SK-N-SH treated with all-trans-retinoic acid at 6 μM for 48 hours (cell line): Measurements from ENCODE around the gene GLP1R.

Source experiments
- ARNTL ChIP-seq: fragments of 450-650 bp; formaldehyde crosslinking; IDR thresholded peaks from 2 replicates; pipeline ENCODE4 v1.5.0; 2020; ENCODE audit warnings: low read depth, mild to moderate bottlenecking, moderate library complexity, borderline replicate concordance
- ESRRG ChIP-seq: fragments of 250-450 bp; sonication (Bioruptor Pico); IDR thresholded peaks from 2 replicates; pipeline ENCODE4 v1.6.1; 2021; ENCODE audit warnings: mild to moderate bottlenecking
- GLIS3 ChIP-seq: fragments of 250-450 bp; sonication (Bioruptor Pico); IDR thresholded peaks from 2 replicates; pipeline ENCODE4 v1.5.0; 2020; ENCODE audit warnings: mild to moderate bottlenecking, moderate library complexity
- TCF4 ChIP-seq: fragments of 250-450 bp; sonication (Bioruptor Pico); IDR thresholded peaks from 2 replicates; pipeline ENCODE4 v1.8.0; 2021; ENCODE audit warnings: mild to moderate bottlenecking, moderate library complexity, borderline replicate concordance
- TSHZ2 ChIP-seq: fragments of 250-450 bp; sonication (Bioruptor Pico); IDR thresholded peaks from 2 replicates; pipeline ENCODE4 v1.5.0; 2020; ENCODE audit warnings: mild to moderate bottlenecking, moderate library complexity
- ZFP30 ChIP-seq: fragments of 450-650 bp; formaldehyde crosslinking; IDR thresholded peaks from 2 replicates; pipeline ENCODE4 v1.5.0; 2022; ENCODE audit warnings: mild to moderate bottlenecking, moderate library complexity
- ZNF565 ChIP-seq: fragments of 450-650 bp; formaldehyde crosslinking; conservative IDR thresholded peaks from 2 replicates; pipeline ENCODE4 v1.5.0; 2020; ENCODE audit warnings: low read depth, mild to moderate bottlenecking, moderate library complexity
- TF ChIP-seq, protein P1 (sequence below): fragments of 250-450 bp; sonication (Bioruptor Pico); IDR thresholded peaks from 2 replicates; pipeline ENCODE4 v1.8.0; 2020; ENCODE audit warnings: mild to moderate bottlenecking, moderate library complexity, borderline replicate concordance
- TF ChIP-seq, protein P2 (sequence below): fragments of 250-450 bp; sonication (Bioruptor Pico); IDR thresholded peaks from 2 replicates; pipeline ENCODE4 v1.5.1; 2021; ENCODE audit warnings: mild to moderate bottlenecking, moderate library complexity

- TF ChIP-seq ZFP30 (no peak), GLIS3 (CRISPR knock-in tag) (no peak), ARNTL (CRISPR knock-in tag) (no peak), TSHZ2 (CRISPR knock-in tag) (no peak), TCF4 (CRISPR knock-in tag) (no peak), ZNF565 (CRISPR knock-in tag) (no peak), ESRRG (CRISPR knock-in tag) (no peak)
- TF ChIP-seq, protein P1, sequence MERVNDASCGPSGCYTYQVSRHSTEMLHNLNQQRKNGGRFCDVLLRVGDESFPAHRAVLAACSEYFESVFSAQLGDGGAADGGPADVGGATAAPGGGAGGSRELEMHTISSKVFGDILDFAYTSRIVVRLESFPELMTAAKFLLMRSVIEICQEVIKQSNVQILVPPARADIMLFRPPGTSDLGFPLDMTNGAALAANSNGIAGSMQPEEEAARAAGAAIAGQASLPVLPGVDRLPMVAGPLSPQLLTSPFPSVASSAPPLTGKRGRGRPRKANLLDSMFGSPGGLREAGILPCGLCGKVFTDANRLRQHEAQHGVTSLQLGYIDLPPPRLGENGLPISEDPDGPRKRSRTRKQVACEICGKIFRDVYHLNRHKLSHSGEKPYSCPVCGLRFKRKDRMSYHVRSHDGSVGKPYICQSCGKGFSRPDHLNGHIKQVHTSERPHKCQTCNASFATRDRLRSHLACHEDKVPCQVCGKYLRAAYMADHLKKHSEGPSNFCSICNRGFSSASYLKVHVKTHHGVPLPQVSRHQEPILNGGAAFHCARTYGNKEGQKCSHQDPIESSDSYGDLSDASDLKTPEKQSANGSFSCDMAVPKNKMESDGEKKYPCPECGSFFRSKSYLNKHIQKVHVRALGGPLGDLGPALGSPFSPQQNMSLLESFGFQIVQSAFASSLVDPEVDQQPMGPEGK, result no peak
- TF ChIP-seq, protein P2, sequence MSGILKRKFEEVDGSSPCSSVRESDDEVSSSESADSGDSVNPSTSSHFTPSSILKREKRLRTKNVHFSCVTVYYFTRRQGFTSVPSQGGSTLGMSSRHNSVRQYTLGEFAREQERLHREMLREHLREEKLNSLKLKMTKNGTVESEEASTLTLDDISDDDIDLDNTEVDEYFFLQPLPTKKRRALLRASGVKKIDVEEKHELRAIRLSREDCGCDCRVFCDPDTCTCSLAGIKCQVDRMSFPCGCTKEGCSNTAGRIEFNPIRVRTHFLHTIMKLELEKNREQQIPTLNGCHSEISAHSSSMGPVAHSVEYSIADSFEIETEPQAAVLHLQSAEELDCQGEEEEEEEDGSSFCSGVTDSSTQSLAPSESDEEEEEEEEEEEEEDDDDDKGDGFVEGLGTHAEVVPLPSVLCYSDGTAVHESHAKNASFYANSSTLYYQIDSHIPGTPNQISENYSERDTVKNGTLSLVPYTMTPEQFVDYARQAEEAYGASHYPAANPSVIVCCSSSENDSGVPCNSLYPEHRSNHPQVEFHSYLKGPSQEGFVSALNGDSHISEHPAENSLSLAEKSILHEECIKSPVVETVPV (CRISPR knock-in tag), result no peak
Observed at GRCh38 chr6:39058471-39059147, 10.0 kb downstream of the GLP1R start.
